ENCODE results near the gene PLA2G4B. TPM values are rescaled to one million over a fixed set of nuclear protein-coding genes. Genes with fewer than 3 reads are reported as not detected.

Gene PLA2G4B
- total and polyA plus RNA-seq, 2 donors: 1.9 to 45.4 TPM

DNA sequence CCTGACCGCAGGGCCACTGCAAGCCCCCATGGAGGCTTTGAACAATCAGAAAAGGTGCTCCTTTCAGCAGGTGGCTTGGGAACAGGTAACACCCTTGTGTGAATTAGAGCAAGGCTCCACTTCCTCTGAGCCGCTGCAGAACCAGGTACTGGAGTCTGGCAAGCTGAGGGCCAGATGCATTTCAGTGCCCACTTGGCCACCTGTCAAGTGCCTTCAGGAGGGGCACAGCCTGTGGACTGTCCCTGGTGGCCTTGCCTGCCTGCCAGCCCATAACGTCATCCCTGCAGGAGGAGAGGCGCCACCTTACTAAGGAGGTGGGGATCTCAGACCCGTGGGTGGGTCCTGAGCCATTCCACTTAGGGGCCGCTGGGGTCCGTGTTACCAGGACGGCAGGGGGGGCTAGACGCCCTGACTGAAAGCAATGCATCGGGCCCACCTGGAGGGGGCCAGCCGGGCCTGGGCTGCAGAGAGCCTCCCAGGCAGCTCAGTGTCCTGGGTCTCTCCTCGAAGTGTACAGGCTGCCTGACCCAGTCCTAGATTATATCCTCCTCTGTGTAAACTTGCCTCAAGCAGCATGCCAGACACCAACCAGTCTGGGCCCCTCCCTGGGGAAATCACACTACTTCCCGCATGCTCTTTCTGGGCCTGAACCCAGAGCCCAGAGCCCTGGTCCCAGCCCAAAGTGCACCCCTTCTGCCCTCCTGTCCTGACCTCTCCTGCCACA is 39.1 kb downstream of the PLA2G4B start:
- peaks cover 6 to 29% of the 10 kb centered on the region in 2 donors for H3K27me3 ChIP-seq (ENCODE audit: control insufficient read depth in 2 of 2, insufficient read depth in 1 of 2, low read length in 1 of 2)
- H3K27ac ChIP-seq (ENCODE audit: low read depth in 1 of 2, low read length in 1 of 2): no peak overlapping the region
- peaks cover 0 to 4% of the 10 kb centered on the region in 2 donors for H3K9me3 ChIP-seq (ENCODE audit: control insufficient read depth in 2 of 2, insufficient read depth in 1 of 2, low read length in 1 of 2)
- H3K36me3 ChIP-seq (ENCODE audit: control insufficient read depth in 2 of 2, insufficient read depth in 2 of 2, low read length in 1 of 2): no peaks in the 10 kb centered on the region
- peaks cover 0 to 7% of the 10 kb centered on the region in 2 donors for H3K4me1 ChIP-seq (ENCODE audit: control insufficient read depth in 2 of 2, insufficient read depth in 2 of 2, low read length in 2 of 2)
- H3K4me3 ChIP-seq (ENCODE audit: low read length in 2 of 2): no peak overlapping the region
- no peak for DNase-seq (ENCODE audit: low read depth in 6 of 9, low spot score in 9 of 9)
- WGBS: 91% methylated on average over 13 of the region's 13 CpGs

DNA sequence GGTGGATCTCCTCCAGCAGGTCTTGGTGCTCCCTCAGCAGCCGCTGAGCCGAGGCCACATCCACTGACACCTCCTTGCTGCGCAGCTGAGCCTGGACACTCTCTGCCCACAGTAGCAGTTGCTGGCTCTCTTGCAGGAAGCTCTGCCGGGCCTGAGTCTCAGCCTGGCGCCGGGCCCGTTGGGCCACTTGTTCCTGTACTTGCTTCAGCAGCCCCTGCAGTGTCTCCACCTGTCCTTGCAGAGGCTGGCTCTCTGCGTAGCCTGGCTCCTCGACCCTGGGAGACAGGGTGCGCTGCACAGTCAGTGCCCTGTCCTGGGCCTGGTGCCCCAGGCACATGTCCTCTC is 39.7 kb downstream of the PLA2G4B start:
- H3K27ac ChIP-seq (ENCODE audit: low read depth in 1 of 2, low read length in 1 of 2): no peak overlapping the region
- WGBS: 94% methylated on average over 10 of the region's 10 CpGs
- H3K27me3 ChIP-seq (ENCODE audit: control insufficient read depth in 2 of 2, insufficient read depth in 1 of 2, low read length in 1 of 2): peaks cover 6 to 34% of the 10 kb centered on the region in 2 donors

DNA sequence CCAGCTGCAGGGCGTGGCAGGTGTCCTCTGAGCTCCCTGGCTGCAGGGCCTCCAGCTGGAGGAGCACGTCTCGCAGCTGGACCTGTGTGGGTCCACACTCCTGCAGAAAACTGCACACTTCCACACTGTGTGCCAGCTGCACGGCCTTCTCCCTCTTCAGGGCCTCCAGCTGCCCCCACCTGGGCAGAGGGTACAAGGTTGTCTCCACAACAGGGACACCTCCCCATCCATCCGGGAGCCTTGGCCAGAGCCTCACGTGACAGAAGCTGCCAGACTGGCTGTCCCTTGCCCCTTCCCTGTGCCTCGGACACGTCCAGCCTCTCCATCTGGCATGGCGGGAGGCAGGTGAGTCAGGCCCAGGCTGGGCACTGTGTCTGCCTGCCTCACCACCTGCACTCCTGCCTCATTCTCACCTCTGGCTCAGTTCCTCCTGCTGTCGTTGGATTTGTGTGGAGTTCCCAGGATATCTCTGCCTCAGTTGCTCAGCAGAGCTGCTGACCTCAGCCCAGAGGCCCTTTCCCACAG is 40.7 kb downstream of the PLA2G4B start:
- WGBS: 97% methylated on average over 10 of the region's 10 CpGs
- H3K27ac ChIP-seq (ENCODE audit: low read depth in 1 of 2, low read length in 1 of 2): no peak overlapping the region
- peaks cover 6 to 34% of the 10 kb centered on the region in 2 donors for H3K27me3 ChIP-seq (ENCODE audit: control insufficient read depth in 2 of 2, insufficient read depth in 1 of 2, low read length in 1 of 2)
- H3K9me3 ChIP-seq (ENCODE audit: control insufficient read depth in 2 of 2, insufficient read depth in 1 of 2, low read length in 1 of 2): peaks cover 0 to 4% of the 10 kb centered on the region in 2 donors
- peaks cover 3 to 15% of the 10 kb centered on the region in 2 donors for H3K4me1 ChIP-seq (ENCODE audit: control insufficient read depth in 2 of 2, insufficient read depth in 2 of 2, low read length in 2 of 2)
- no peak for DNase-seq (ENCODE audit: low read depth in 6 of 9, low spot score in 9 of 9)
- H3K4me3 ChIP-seq (ENCODE audit: low read length in 2 of 2): no peak overlapping the region
- no peaks in the 10 kb centered on the region for H3K36me3 ChIP-seq (ENCODE audit: control insufficient read depth in 2 of 2, insufficient read depth in 2 of 2, low read length in 1 of 2)

More for the DNA sequence above, 39.7 kb downstream of the PLA2G4B start:
- DNase-seq (ENCODE audit: low read depth in 6 of 9, low spot score in 9 of 9): no peak
- H3K4me3 ChIP-seq (ENCODE audit: low read length in 2 of 2): no peak overlapping the region
- peaks cover 0 to 4% of the 10 kb centered on the region in 2 donors for H3K9me3 ChIP-seq (ENCODE audit: control insufficient read depth in 2 of 2, insufficient read depth in 1 of 2, low read length in 1 of 2)
- no peaks in the 10 kb centered on the region for H3K36me3 ChIP-seq (ENCODE audit: control insufficient read depth in 2 of 2, insufficient read depth in 2 of 2, low read length in 1 of 2)
- peaks cover 3 to 12% of the 10 kb centered on the region in 2 donors for H3K4me1 ChIP-seq (ENCODE audit: control insufficient read depth in 2 of 2, insufficient read depth in 2 of 2, low read length in 2 of 2)

DNA sequence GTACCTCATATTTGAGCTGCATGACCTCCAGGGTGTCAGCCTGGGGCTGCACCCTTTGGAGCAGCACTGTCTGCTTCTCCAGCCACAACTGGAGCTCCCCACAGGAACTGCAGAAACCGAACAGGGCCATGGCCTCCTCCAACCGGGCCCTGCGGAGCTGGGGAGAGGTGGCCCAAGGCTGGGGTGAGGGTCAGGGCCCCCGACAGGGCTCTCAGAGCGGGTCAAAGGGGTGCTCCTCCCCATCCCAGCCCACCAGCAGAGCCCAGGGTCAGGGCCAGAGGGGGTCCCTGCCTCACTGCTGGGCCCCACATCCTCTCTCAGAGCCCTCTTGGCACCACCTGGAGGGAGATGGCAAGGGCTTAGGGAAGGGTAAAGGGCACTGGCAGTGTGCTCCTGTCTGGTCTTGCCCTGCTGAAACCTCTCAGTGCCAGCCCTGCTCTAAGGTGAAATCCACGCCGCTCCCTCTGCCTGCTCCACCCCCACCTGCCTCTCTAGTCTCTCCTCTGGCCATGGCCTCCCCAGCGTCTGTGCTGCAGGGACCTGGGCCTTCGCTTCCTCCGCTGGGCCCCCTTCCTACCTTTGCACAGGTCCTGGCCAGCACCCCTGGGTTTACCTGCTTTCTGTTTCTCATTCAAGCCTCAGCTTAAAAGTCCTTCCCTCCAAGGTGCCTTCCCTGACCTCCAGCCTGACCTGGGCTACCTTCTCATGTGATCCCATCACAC is 41.7 kb downstream of the PLA2G4B start:
- Histone ChIP-seq H3K27ac (ENCODE audit: low read depth in 1 of 2, low read length in 1 of 2) (no peak overlapping the region), H3K9me3 (ENCODE audit: control insufficient read depth in 2 of 2, insufficient read depth in 1 of 2, low read length in 1 of 2) (peaks cover 0 to 4% of the 10 kb centered on the region in 2 donors), H3K27me3 (ENCODE audit: control insufficient read depth in 2 of 2, insufficient read depth in 1 of 2, low read length in 1 of 2) (peaks cover 6 to 34% of the 10 kb centered on the region in 2 donors), H3K36me3 (ENCODE audit: control insufficient read depth in 2 of 2, insufficient read depth in 2 of 2, low read length in 1 of 2) (no peaks in the 10 kb centered on the region), H3K4me1 (ENCODE audit: control insufficient read depth in 2 of 2, insufficient read depth in 2 of 2, low read length in 2 of 2) (peaks cover 3 to 15% of the 10 kb centered on the region in 2 donors), H3K4me3 (ENCODE audit: low read length in 2 of 2) (no peak overlapping the region)
- over 99% methylated on average over 10 of the region's 10 CpGs for WGBS
- DNase-seq (ENCODE audit: low read depth in 6 of 9, low spot score in 9 of 9): no peak

DNA sequence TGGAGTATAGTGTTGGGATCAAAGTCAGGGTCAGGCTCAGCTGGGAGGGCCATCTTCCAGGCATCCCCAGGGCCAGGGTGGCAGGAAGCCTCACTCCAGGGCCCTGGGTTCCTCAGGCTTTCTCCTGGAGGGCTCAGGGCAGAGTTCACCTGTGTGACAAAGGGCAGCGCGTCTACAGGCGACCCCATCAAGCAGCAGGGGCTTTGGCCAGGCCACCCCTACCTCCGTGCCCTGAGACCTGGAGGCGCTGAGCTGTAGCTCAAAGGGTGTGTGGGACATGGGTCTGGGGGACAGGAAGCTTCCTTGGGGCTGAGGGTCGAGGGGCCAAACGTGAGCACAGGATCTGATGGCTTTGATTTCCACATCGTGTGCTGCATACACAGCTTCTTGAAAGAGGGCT is 42.4 kb downstream of the PLA2G4B start:
- no peak for DNase-seq (ENCODE audit: low read depth in 6 of 9, low spot score in 9 of 9)
- H3K4me1 ChIP-seq (ENCODE audit: control insufficient read depth in 2 of 2, insufficient read depth in 2 of 2, low read length in 2 of 2): peaks cover 3 to 15% of the 10 kb centered on the region in 2 donors
- no peak overlapping the region for H3K4me3 ChIP-seq (ENCODE audit: low read length in 2 of 2)
- H3K27me3 ChIP-seq (ENCODE audit: control insufficient read depth in 2 of 2, insufficient read depth in 1 of 2, low read length in 1 of 2): peaks cover 6 to 34% of the 10 kb centered on the region in 2 donors
- peaks cover 0 to 7% of the 10 kb centered on the region in 2 donors for H3K9me3 ChIP-seq (ENCODE audit: control insufficient read depth in 2 of 2, insufficient read depth in 1 of 2, low read length in 1 of 2)
- WGBS: 97% methylated on average over 8 of the region's 8 CpGs
- no peaks in the 10 kb centered on the region for H3K36me3 ChIP-seq (ENCODE audit: control insufficient read depth in 2 of 2, insufficient read depth in 2 of 2, low read length in 1 of 2)
- H3K27ac ChIP-seq (ENCODE audit: low read depth in 1 of 2, low read length in 1 of 2): no peak overlapping the region

DNA sequence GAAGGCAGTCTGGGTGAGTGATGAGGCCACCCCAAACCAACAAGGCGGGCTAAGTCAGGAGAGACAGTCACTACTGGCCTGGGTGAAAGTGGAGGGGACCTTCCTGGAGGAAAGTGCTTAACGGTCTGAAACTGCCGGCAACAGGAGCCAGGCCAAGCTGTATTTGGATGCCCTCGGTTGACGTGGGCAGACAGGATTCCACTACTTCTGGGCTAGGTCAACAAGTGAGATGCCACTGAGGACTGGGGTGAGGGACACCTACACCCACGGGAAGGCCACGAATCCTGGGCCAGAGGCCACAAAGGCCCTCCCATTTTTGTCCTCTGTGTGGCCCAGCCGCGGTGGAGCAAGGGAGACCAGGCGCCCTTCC is 42.9 kb downstream of the PLA2G4B start:
- no peak for DNase-seq (ENCODE audit: low read depth in 6 of 9, low spot score in 9 of 9)
- H3K36me3 ChIP-seq (ENCODE audit: control insufficient read depth in 2 of 2, insufficient read depth in 2 of 2, low read length in 1 of 2): no peaks in the 10 kb centered on the region
- no peak overlapping the region for H3K27ac ChIP-seq (ENCODE audit: low read depth in 1 of 2, low read length in 1 of 2)
- 62% methylated on average over 10 of the region's 10 CpGs for WGBS
- peaks cover 3 to 15% of the 10 kb centered on the region in 2 donors for H3K4me1 ChIP-seq (ENCODE audit: control insufficient read depth in 2 of 2, insufficient read depth in 2 of 2, low read length in 2 of 2)
- H3K4me3 ChIP-seq (ENCODE audit: low read length in 2 of 2): no peak overlapping the region
- H3K27me3 ChIP-seq (ENCODE audit: control insufficient read depth in 2 of 2, insufficient read depth in 1 of 2, low read length in 1 of 2): peaks cover 6 to 34% of the 10 kb centered on the region in 2 donors
- H3K9me3 ChIP-seq (ENCODE audit: control insufficient read depth in 2 of 2, insufficient read depth in 1 of 2, low read length in 1 of 2): peaks cover 0 to 8% of the 10 kb centered on the region in 2 donors

DNA sequence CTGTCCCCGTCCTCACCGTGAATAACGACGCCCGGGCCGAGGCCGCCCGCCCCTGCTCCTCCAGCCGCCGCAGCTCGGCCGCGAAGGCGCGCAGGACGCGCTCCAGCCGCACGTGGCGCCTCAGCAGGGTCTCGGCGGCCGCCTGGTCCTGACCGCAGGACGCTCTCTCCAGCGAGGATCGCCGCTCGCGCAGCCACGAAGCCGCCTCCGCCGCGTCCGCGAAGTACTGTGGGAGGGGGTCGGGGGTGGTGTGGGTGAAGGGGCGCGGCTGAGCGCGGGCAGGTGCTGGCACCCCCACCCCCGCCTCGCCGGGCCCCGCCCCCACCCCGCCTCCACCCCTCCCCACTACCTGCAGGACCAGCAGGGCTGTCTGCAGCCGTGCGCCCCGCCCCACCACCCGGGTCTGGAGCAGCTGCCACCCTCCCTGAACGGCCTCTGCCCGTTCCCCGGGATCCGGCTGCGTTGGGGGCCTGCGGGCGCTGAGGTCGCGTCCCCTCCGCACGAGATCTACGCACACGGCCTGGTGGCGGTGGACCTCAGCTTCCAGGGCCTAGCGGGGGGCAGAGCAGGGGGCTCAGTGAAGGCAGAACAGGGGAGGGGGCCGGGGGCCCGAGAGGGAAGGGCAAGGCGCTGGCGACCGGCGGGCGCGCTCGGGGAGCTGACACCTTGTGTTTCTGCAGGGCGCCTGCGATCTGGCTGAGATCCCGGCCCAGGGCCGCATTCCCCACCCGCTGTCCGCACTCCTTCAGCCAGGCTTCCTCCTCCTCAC is 43.5 kb downstream of the PLA2G4B start:
- Histone ChIP-seq H3K27ac (ENCODE audit: low read depth in 1 of 2, low read length in 1 of 2) (no peak overlapping the region), H3K4me1 (ENCODE audit: control insufficient read depth in 2 of 2, insufficient read depth in 2 of 2, low read length in 2 of 2) (peaks cover 3 to 15% of the 10 kb centered on the region in 2 donors), H3K9me3 (ENCODE audit: control insufficient read depth in 2 of 2, insufficient read depth in 1 of 2, low read length in 1 of 2) (peaks cover 0 to 8% of the 10 kb centered on the region in 2 donors), H3K27me3 (ENCODE audit: control insufficient read depth in 2 of 2, insufficient read depth in 1 of 2, low read length in 1 of 2) (peaks cover 6 to 34% of the 10 kb centered on the region in 2 donors), H3K36me3 (ENCODE audit: control insufficient read depth in 2 of 2, insufficient read depth in 2 of 2, low read length in 1 of 2) (no peaks in the 10 kb centered on the region), H3K4me3 (ENCODE audit: low read length in 2 of 2) (peak overlapping the region in 1 of 2 donors; percentile 20)
- 27% methylated on average over 81 of the region's 81 CpGs for WGBS
- DNase-seq (ENCODE audit: low read depth in 6 of 9, low spot score in 9 of 9): no peak

DNA sequence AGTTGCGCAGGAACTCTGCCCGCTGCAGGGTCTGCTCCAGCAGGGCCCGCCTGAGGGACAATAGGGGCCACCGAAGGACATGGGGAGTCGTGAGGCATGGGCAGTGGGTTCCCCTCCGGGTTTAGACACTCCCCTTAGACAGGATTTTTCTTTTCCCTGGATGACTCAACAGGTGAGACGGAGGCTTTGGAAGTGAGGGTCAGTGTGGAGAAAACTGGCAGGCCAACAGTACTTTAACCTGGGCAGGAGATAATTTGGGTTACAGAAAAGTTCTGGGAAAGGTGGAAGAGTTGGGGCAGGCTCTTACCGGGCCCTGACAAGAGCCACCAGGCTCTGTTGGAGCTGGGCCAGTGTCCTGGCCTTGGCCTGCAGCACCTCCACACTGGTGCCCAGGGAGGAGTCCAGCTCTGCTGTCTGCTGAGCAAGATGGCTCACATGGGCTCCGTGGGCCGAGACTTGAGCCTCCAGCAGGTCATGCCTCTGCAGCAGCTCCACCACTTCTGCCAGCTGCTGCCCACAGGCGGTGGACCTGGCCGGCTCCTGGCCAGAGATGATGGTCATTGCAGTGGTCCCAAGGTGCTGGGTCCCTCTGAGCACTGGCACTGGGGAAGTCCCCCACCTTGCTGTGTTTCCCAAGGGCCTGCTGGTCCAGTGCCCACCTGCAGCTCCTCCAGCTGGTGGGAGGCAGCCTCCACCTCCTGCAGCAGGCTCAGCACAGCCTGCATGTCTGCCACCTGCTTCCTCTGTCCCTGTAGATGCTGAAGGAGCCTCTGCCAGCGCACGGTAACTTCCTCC is 44.2 kb downstream of the PLA2G4B start:
- DNase-seq (ENCODE audit: low read depth in 6 of 9, low spot score in 9 of 9): peak in 4 of 9 donors; percentile 22 to 61 (median 42)
- WGBS: 78% methylated on average over 14 of the region's 14 CpGs
- H3K27me3 ChIP-seq (ENCODE audit: control insufficient read depth in 2 of 2, insufficient read depth in 1 of 2, low read length in 1 of 2): peaks cover 6 to 34% of the 10 kb centered on the region in 2 donors
- peaks cover 0 to 8% of the 10 kb centered on the region in 2 donors for H3K9me3 ChIP-seq (ENCODE audit: control insufficient read depth in 2 of 2, insufficient read depth in 1 of 2, low read length in 1 of 2)
- peaks cover 3 to 15% of the 10 kb centered on the region in 2 donors for H3K4me1 ChIP-seq (ENCODE audit: control insufficient read depth in 2 of 2, insufficient read depth in 2 of 2, low read length in 2 of 2)
- no peak overlapping the region for H3K4me3 ChIP-seq (ENCODE audit: low read length in 2 of 2)
- no peaks in the 10 kb centered on the region for H3K36me3 ChIP-seq (ENCODE audit: control insufficient read depth in 2 of 2, insufficient read depth in 2 of 2, low read length in 1 of 2)
- no peak overlapping the region for H3K27ac ChIP-seq (ENCODE audit: low read depth in 1 of 2, low read length in 1 of 2)

Data from thymus (tissue), 11 donors.